ENCODE measurements around the gene RAB43. TPM values are rescaled to one million over a fixed set of nuclear protein-coding genes. Genes with fewer than 3 reads are reported as not detected.
A peak's percentile ranks its signal among the peaks of the same experiment; 100 is the strongest.
"Not testable (repeated sequence)": the region's sequence is repeated elsewhere in the genome, so short reads cannot be mapped to it uniquely, and the experiment has no call there.

Gene RAB43
- 10 to 100 TPM; 17.1 to 28.0 (median 22.0) TPM for total RNA-seq (2021; fragmentation: NEBNext Ultra II Directional; extraction: Animal tissue kit (Norgen Biotek cat#: 25700))
- long read RNA-seq, full-length matches to known transcripts: 5 of 5 reads
- long read RNA-seq, partial matches to known transcripts: 0 of 5 reads
- long read RNA-seq, other reads (novel, unspliced or antisense): 0 of 5 reads

- Mint-ChIP-seq H3K27ac (peak within 1 kb of the TSS; percentile 87), H3K4me1 (ENCODE audit: low read depth) (peaks cover 47% of the 10 kb centered on the region), H3K36me3 (ENCODE audit: low read depth) (no peaks in the 10 kb centered on the region; the same call in 1 of the 2 replicates), H3K4me3 (peak within 1 kb of the TSS; percentile 91), H3K9me3 (no peaks in the 10 kb centered on the region), H3K27me3 (ENCODE audit: insufficient read depth) (no peaks in the 10 kb centered on the region; the same call in 1 of the 2 replicates)
- peak; percentile 62 for DNase-seq
- no peak for TF ChIP-seq CTCF (IDR thresholded peaks at IDR 0.05)
These were observed at the start of gene RAB43 for GRCh38 chr3:129121792-129122411. Gene RAB43, minus strand, starts transcription at chr3:129121804. Its CDS starts 315 bp downstream, at chr3:129121489.

DNA sequence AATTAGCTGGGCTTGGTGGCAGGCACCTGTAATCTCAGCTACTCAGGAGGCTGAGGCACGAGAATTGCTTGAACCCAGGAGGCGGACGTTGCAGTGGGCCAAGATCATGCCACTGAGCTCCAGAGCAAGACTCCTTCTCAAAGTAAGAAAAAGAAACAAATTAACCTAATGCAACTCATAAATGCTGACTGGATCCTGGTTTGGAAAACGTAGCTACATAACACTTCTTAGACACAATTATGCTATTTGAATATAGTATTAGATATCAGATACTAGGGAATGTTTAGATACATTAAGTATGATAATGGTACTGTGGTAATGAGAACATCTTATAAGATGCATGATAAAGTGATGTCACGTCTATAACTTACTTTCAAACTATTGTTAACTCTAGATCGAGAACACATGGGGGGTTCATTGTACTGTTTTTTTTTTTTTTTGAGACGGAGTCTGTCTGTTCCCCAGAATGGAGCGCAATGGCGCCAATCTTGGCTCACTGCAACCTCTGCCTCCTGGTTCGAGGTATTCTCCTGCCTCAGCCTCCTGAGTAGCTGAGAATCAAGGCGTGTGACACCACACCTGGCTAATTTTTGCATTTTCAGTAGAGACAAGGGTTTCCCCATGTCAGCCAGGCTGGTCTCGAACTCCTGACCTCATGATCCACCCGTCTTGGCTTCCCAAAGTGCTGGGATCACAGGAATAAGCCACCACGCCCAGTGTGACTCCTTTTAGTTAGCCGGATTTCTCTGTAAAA lies 45.2 kb upstream of the RAB43 start:
- H3K27ac Mint-ChIP-seq: 0 out of 2 replicates have a peak overlapping the region, but pooled peaks have one; percentile 3
- no peaks in the 10 kb centered on the region; the same call in 1 of the 2 replicates for H3K27me3 Mint-ChIP-seq (ENCODE audit: insufficient read depth)
- H3K4me3 Mint-ChIP-seq: no peak overlapping the region
- peaks cover 32% of the 10 kb centered on the region for H3K36me3 Mint-ChIP-seq (ENCODE audit: low read depth)
- H3K9me3 Mint-ChIP-seq: no peaks in the 10 kb centered on the region
- TF ChIP-seq CTCF (IDR thresholded peaks at IDR 0.05): no peak
- DNase-seq: no peak
- H3K4me1 Mint-ChIP-seq (ENCODE audit: low read depth): peaks cover 18% of the 10 kb centered on the region

DNA sequence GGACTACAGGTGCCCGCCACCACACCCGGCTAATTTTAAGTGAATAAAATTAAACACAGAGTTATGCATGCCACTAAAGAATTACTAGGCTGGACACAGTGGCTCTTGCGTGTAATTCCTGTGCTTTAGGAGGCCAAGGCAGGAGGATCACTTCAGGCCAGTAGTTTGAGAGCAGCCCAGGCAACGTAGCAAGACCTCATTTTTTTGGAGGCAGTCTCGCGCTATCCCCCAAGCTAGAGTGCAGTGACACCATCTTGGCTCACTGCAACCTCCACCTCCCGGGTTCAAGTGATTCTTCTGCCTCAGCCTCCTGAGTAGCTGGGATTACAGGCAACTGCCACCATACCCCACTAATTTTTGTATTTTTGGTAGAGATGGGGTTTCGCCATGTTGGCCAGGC lies 44.0 kb upstream of the RAB43 start:
- H3K4me3 Mint-ChIP-seq; H3K9me3 Mint-ChIP-seq; DNase-seq; H3K27ac Mint-ChIP-seq; H3K27me3 Mint-ChIP-seq (ENCODE audit: insufficient read depth): not testable (repeated sequence)
- peaks cover 22% of the 10 kb centered on the region for H3K36me3 Mint-ChIP-seq (ENCODE audit: low read depth)
- peaks cover 19% of the 10 kb centered on the region for H3K4me1 Mint-ChIP-seq (ENCODE audit: low read depth)

DNA sequence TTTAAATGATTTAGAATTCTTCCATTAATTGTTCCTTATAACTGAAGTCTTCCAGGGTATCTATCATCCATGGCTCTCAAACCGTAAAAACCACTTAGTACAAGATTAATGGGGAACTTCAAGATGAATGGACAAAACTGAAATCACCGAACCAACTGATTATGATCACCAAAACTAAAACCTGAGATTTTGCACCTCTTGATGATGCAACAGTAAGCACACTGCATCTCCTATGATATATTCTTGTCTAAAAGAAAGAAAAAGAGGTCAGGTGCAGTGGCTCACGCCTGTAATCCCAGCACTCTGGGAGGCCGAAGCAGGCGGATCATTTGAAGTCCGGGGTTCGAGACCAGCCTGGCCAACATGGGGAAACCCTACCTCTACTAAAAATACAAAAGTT lies 42.9 kb upstream of the RAB43 start:
- Mint-ChIP-seq H3K9me3 (no peaks in the 10 kb centered on the region), H3K4me1 (ENCODE audit: low read depth) (peaks cover 27% of the 10 kb centered on the region), H3K36me3 (ENCODE audit: low read depth) (peaks cover 12% of the 10 kb centered on the region), H3K27ac (no peak overlapping the region; the same call in 1 of the 2 replicates), H3K27me3 (ENCODE audit: insufficient read depth) (peaks cover 6% of the 10 kb centered on the region), H3K4me3 (no peak overlapping the region)
- DNase-seq: no peak
- no peak for TF ChIP-seq CTCF (IDR thresholded peaks at IDR 0.05)

DNA sequence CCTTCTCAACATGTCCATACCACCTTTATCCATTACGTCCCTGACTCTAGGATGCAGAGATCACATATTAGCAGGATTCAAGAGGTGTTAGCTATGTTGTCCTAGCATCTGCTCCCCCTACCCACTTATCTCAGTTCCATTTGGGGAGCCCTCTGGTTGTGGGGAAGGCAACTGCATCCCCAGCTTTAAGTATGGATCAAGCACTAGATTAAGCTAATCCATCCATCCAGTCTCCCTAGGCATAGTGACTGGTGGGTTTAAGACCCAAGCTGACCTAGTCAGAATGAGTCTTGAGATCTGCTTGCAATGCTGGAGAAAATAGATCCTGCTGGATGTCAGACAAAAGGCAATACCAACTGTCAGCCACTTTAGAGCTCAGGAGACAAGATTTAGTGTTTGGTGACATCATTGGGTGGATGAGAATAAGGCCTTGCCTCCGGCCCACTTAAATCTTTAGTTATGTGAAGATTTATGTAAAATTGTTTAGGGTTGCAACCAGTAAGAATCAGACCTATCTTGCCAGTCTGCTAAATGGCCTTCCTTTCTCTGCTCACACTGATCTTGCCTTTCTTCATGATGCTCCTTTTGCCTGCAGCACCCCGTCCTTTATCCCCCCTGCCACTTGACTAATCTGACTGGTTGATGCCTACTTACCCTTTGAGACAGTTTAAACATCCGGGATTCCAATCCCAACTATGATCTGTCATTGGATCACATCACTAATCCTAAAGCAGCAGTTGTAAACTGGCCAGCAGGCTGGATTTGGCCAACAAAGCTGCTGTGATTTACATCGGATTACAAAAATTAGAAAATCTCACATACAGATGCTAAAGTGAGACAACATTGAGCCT lies 41.4 kb upstream of the RAB43 start:
- TF ChIP-seq CTCF (IDR thresholded peaks at IDR 0.05): peak; percentile 59
- H3K27ac Mint-ChIP-seq: peak overlapping the region; percentile 100
- DNase-seq: no peak
- peak overlapping the region; percentile 100 for H3K4me3 Mint-ChIP-seq
- H3K36me3 Mint-ChIP-seq (ENCODE audit: low read depth): peaks cover 8% of the 10 kb centered on the region
- H3K27me3 Mint-ChIP-seq (ENCODE audit: insufficient read depth): peaks cover 6% of the 10 kb centered on the region
- peaks cover 35% of the 10 kb centered on the region for H3K4me1 Mint-ChIP-seq (ENCODE audit: low read depth)
- H3K9me3 Mint-ChIP-seq: no peaks in the 10 kb centered on the region
